Measurements from ENCODE around the gene SLC13A3.
A peak's percentile ranks its signal among the peaks of the same experiment; 100 is the strongest.

SLC13A3 gene

GRCh38 chr20:46652699-46653098 is 1.4 kb upstream of the SLC13A3 start:
- TF ChIP-seq CTCF (IDR thresholded peaks at IDR 0.05; ENCODE audit: insufficient read depth, low read depth, low read length, missing control alignments): no peak
- no peak overlapping the region for H3K4me3 ChIP-seq (ENCODE audit: low read length)
- DNase-seq (ENCODE audit: low read depth): peak; percentile 47

GRCh38 chr20:46650575-46651090 is 626 bp downstream of the SLC13A3 start:
- no peak for TF ChIP-seq CTCF (IDR thresholded peaks at IDR 0.05; ENCODE audit: insufficient read depth, low read depth, low read length, missing control alignments)
- DNase-seq (ENCODE audit: low read depth): no peak
- no peak overlapping the region for H3K4me3 ChIP-seq (ENCODE audit: low read length)

GRCh38 chr20:46649965-46650542 is 1.2 kb downstream of the SLC13A3 start:
- DNase-seq (ENCODE audit: low read depth): no peak
- no peak for TF ChIP-seq CTCF (IDR thresholded peaks at IDR 0.05; ENCODE audit: insufficient read depth, low read depth, low read length, missing control alignments)
- no peak overlapping the region for H3K4me3 ChIP-seq (ENCODE audit: low read length)

- no peak for DNase-seq (ENCODE audit: low read depth)
- TF ChIP-seq CTCF (IDR thresholded peaks at IDR 0.05; ENCODE audit: insufficient read depth, low read depth, low read length, missing control alignments): no peak
- H3K4me3 ChIP-seq (ENCODE audit: low read length): no peak overlapping the region
Observed at GRCh38 chr20:46649650-46649949, 1.7 kb downstream of the SLC13A3 start.

GRCh38 chr20:46648903-46649649 is 2.2 kb downstream of the SLC13A3 start:
- no peak overlapping the region for H3K4me3 ChIP-seq (ENCODE audit: low read length)
- TF ChIP-seq CTCF (IDR thresholded peaks at IDR 0.05; ENCODE audit: insufficient read depth, low read depth, low read length, missing control alignments): no peak
- DNase-seq (ENCODE audit: low read depth): no peak

GRCh38 chr20:46647469-46647868 is 3.8 kb downstream of the SLC13A3 start:
- no peak for TF ChIP-seq CTCF (IDR thresholded peaks at IDR 0.05; ENCODE audit: insufficient read depth, low read depth, low read length, missing control alignments)
- no peak for DNase-seq (ENCODE audit: low read depth)

More at GRCh38 chr20:46647469-46647868, 3.8 kb downstream of the SLC13A3 start:
- no peak overlapping the region for H3K4me3 ChIP-seq (ENCODE audit: low read length)
